ENCODE measurements around the gene SYT17.
A peak's percentile ranks its signal among the peaks of the same experiment; 100 is the strongest.

Gene SYT17

DNA sequence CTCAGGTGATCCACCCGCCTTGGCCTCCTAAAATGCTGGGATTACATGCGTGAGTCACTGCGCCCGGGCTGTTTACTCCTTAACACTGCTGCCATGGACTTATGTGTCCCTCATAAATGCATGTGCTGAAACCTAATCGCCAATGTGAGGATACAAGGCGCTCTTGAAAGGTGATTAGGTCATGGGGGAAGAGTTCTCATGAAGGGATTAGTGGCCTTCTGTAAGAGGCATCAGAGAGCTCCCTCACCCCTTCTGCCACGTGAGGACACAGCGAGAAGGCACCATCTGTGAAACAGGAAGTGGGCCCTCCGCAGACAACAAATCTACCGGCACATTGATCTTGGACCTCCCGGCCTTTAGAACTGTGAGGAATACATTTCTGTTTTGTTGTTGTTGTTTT, 35.1 kb upstream of the SYT17 start:
- Histone ChIP-seq H3K9me3 (ENCODE audit: insufficient read depth, low read depth, low read length) (no peaks in the 10 kb centered on the region), H3K4me3 (ENCODE audit: low read depth, low read length) (no peak overlapping the region), H3K27me3 (ENCODE audit: insufficient read depth, low read length) (no peaks in the 10 kb centered on the region)

DNA sequence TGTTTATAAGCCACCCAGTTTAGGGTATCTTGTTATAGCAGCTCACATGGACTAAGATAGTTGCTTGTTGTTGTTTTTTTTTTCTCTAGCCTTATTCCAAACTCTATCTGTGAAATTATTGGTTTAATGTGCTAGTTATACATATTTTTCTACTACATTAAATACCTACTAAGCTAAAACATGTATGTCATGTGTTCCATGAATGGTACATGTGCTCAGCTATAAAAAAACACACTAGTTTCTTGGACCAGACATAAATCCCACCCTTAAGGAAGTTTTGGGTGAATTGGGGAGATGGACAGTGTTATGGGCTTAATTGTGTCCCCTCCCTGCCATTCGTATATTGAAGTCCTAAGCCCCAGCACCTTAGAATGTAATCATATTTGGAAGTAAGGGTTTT, 34.4 kb upstream of the SYT17 start:
- H3K4ac ChIP-seq (ENCODE audit: low read depth, low read length): no peak overlapping the region
- no peak overlapping the region for H4K91ac ChIP-seq (ENCODE audit: low read depth, low read length)
- no peaks in the 10 kb centered on the region for H3K27me3 ChIP-seq (ENCODE audit: insufficient read depth, low read length)
- no CpG with 5 or more reads among the region's 1 CpG for WGBS (ENCODE audit: extremely low coverage, insufficient coverage, insufficient read length)
- no peak overlapping the region for H3K4me3 ChIP-seq (ENCODE audit: low read depth, low read length)
- H4K12ac ChIP-seq (ENCODE audit: low read depth, low read length): no peak overlapping the region
- H2BK120ac ChIP-seq (ENCODE audit: insufficient read depth, low read length, poor library complexity): no peak overlapping the region
- no peak overlapping the region for H3K4me2 ChIP-seq (ENCODE audit: low read length)
- H2AFZ ChIP-seq (ENCODE audit: insufficient read depth, low read length, poor library complexity): no peak overlapping the region
- H3K18ac ChIP-seq (ENCODE audit: low read length): no peak overlapping the region
- no peak overlapping the region for H3K27ac ChIP-seq (ENCODE audit: low read depth, low read length)
- no peak overlapping the region for H2AK5ac ChIP-seq (ENCODE audit: low read length)
- H4K8ac ChIP-seq (ENCODE audit: low read depth, low read length): no peak overlapping the region
- no peaks in the 10 kb centered on the region for H3K9me3 ChIP-seq (ENCODE audit: insufficient read depth, low read depth, low read length)
- H3K14ac ChIP-seq (ENCODE audit: low read length): no peak overlapping the region
- H2BK5ac ChIP-seq (ENCODE audit: low read depth, low read length, poor library complexity): no peak overlapping the region
- no peaks in the 10 kb centered on the region for H3K36me3 ChIP-seq (ENCODE audit: control insufficient read depth in 1 of 2, insufficient read depth in 2 of 2, low read length in 2 of 2)
- DNase-seq: no peak
- no peak overlapping the region for H3K23ac ChIP-seq (ENCODE audit: low read length)
- no peaks in the 10 kb centered on the region for H3K79me2 ChIP-seq (ENCODE audit: control insufficient read depth, insufficient read depth, low read length, poor library complexity)
- no peaks in the 10 kb centered on the region for H3K79me1 ChIP-seq (ENCODE audit: low read length)
- H2BK12ac ChIP-seq (ENCODE audit: low read length): no peak overlapping the region
- H3K9ac ChIP-seq (ENCODE audit: low read length): no peak overlapping the region
- H3K4me1 ChIP-seq (ENCODE audit: control insufficient read depth in 1 of 2, insufficient read depth in 2 of 2, low read length in 2 of 2): peaks cover 8 to 15% of the 10 kb centered on the region in 2 experiments

More for the DNA sequence above, 35.1 kb upstream of the SYT17 start:
- H3K4me1 ChIP-seq (ENCODE audit: control insufficient read depth in 1 of 2, insufficient read depth in 2 of 2, low read length in 2 of 2): peaks cover 8 to 15% of the 10 kb centered on the region in 2 experiments
- H2AFZ ChIP-seq (ENCODE audit: insufficient read depth, low read length, poor library complexity): no peak overlapping the region
- no peak overlapping the region for H3K23ac ChIP-seq (ENCODE audit: low read length)
- no peak overlapping the region for H2BK120ac ChIP-seq (ENCODE audit: insufficient read depth, low read length, poor library complexity)
- no peak overlapping the region for H3K9ac ChIP-seq (ENCODE audit: low read length)
- H4K91ac ChIP-seq (ENCODE audit: low read depth, low read length): no peak overlapping the region
- H3K79me2 ChIP-seq (ENCODE audit: control insufficient read depth, insufficient read depth, low read length, poor library complexity): no peaks in the 10 kb centered on the region
- no peak overlapping the region for H2BK12ac ChIP-seq (ENCODE audit: low read length)
- H3K79me1 ChIP-seq (ENCODE audit: low read length): no peaks in the 10 kb centered on the region
- DNase-seq: no peak
- no peaks in the 10 kb centered on the region for H3K36me3 ChIP-seq (ENCODE audit: control insufficient read depth in 1 of 2, insufficient read depth in 2 of 2, low read length in 2 of 2)
- H3K27ac ChIP-seq (ENCODE audit: low read depth, low read length): no peak overlapping the region
- H3K4ac ChIP-seq (ENCODE audit: low read depth, low read length): no peak overlapping the region
- H3K4me2 ChIP-seq (ENCODE audit: low read length): no peak overlapping the region
- no peak overlapping the region for H3K18ac ChIP-seq (ENCODE audit: low read length)
- no peak overlapping the region for H4K12ac ChIP-seq (ENCODE audit: low read depth, low read length)
- no peak overlapping the region for H2AK5ac ChIP-seq (ENCODE audit: low read length)
- no peak overlapping the region for H2BK5ac ChIP-seq (ENCODE audit: low read depth, low read length, poor library complexity)
- no CpG with 5 or more reads among the region's 11 CpGs for WGBS (ENCODE audit: extremely low coverage, insufficient coverage, insufficient read length)
- H4K8ac ChIP-seq (ENCODE audit: low read depth, low read length): no peak overlapping the region
- no peak overlapping the region for H3K14ac ChIP-seq (ENCODE audit: low read length)

DNA sequence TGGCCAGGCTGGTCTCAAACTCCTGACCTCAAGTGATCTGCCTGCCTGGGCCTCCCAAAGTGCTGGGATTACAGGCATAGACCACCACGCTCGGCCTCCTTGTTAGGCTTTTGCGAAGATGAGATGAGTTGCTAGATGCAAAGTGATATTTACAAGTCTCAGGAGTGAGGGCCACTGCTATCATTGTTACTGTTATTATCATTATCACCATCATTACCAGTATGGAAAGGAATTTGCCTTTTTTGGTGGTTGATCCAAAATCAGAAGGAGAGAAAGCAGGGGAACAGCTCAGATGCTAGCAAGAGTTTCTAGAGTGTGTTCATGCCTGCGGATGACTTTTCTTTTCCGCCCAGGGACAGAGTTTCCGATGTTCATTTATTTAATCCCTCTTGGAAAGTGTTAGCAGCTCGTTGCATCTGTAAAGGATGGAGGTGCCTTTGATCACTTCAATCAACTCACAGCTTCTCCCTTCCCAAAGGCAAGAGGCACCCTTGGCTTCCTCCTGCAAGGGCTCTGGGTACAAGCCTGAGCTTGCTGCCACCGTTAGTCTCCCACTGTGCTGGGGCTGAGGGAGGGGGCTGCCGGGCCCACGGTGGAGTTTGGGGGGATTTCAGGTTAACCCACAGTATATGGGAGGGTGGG, 32.7 kb upstream of the SYT17 start:
- H2BK120ac ChIP-seq (ENCODE audit: insufficient read depth, low read length, poor library complexity): no peak overlapping the region
- no peak overlapping the region for H4K8ac ChIP-seq (ENCODE audit: low read depth, low read length)
- no peak overlapping the region for H3K27ac ChIP-seq (ENCODE audit: low read depth, low read length)
- no peak overlapping the region for H2BK12ac ChIP-seq (ENCODE audit: low read length)
- no peak overlapping the region for H2AFZ ChIP-seq (ENCODE audit: insufficient read depth, low read length, poor library complexity)
- no peak overlapping the region for H2AK5ac ChIP-seq (ENCODE audit: low read length)
- no peak overlapping the region for H3K4ac ChIP-seq (ENCODE audit: low read depth, low read length)
- no peak overlapping the region for H2BK5ac ChIP-seq (ENCODE audit: low read depth, low read length, poor library complexity)
- no peaks in the 10 kb centered on the region for H3K79me2 ChIP-seq (ENCODE audit: control insufficient read depth, insufficient read depth, low read length, poor library complexity)
- no peaks in the 10 kb centered on the region for H3K27me3 ChIP-seq (ENCODE audit: insufficient read depth, low read length)
- no peak overlapping the region for H3K23ac ChIP-seq (ENCODE audit: low read length)
- no peak overlapping the region for H3K4me2 ChIP-seq (ENCODE audit: low read length)
- peaks cover 8 to 15% of the 10 kb centered on the region in 2 experiments for H3K4me1 ChIP-seq (ENCODE audit: control insufficient read depth in 1 of 2, insufficient read depth in 2 of 2, low read length in 2 of 2)
- no peak overlapping the region for H4K91ac ChIP-seq (ENCODE audit: low read depth, low read length)
- no CpG with 5 or more reads among the region's 10 CpGs for WGBS (ENCODE audit: extremely low coverage, insufficient coverage, insufficient read length)
- H3K9ac ChIP-seq (ENCODE audit: low read length): no peak overlapping the region
- H3K9me3 ChIP-seq (ENCODE audit: insufficient read depth, low read depth, low read length): no peaks in the 10 kb centered on the region
- H3K4me3 ChIP-seq (ENCODE audit: low read depth, low read length): no peak overlapping the region
- no peak overlapping the region for H4K12ac ChIP-seq (ENCODE audit: low read depth, low read length)
- H3K36me3 ChIP-seq (ENCODE audit: control insufficient read depth in 1 of 2, insufficient read depth in 2 of 2, low read length in 2 of 2): no peaks in the 10 kb centered on the region
- H3K79me1 ChIP-seq (ENCODE audit: low read length): no peaks in the 10 kb centered on the region
- H3K18ac ChIP-seq (ENCODE audit: low read length): no peak overlapping the region
- peak in 1 of 2 donors; percentile 31 for DNase-seq
- no peak overlapping the region for H3K14ac ChIP-seq (ENCODE audit: low read length)

DNA sequence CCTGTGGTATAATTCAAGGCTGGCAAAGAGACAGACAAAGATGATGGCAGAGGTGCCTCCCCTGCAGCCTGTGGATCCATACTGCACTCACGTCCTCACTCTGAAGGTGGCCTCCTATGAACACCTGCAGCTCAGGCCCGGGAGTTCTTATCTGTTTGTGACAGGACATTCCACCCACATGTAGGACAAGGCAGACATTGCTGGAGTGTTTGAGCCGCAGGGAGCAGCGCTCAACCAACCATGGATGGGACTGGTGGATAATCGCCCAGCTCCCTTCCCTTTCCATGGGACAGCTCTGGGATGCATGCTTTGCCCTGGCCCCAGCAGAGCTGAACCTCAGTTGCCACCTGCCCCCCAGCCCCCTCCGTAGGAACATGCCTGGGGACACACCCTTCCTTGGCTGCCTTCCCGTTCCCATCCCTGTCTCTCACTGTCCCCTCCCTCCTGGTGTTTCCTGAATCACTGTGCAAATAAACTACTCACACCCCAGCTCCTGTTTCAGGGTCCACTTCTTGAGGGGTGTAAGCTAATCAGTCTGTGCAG, 32.1 kb upstream of the SYT17 start:
- H4K8ac ChIP-seq (ENCODE audit: low read depth, low read length): no peak overlapping the region
- H2AK5ac ChIP-seq (ENCODE audit: low read length): no peak overlapping the region
- no peaks in the 10 kb centered on the region for H3K27me3 ChIP-seq (ENCODE audit: insufficient read depth, low read length)
- H3K79me1 ChIP-seq (ENCODE audit: low read length): no peaks in the 10 kb centered on the region
- no peak overlapping the region for H3K23ac ChIP-seq (ENCODE audit: low read length)
- H4K91ac ChIP-seq (ENCODE audit: low read depth, low read length): no peak overlapping the region
- H3K18ac ChIP-seq (ENCODE audit: low read length): no peak overlapping the region
- H2BK12ac ChIP-seq (ENCODE audit: low read length): no peak overlapping the region
- no peak overlapping the region for H2AFZ ChIP-seq (ENCODE audit: insufficient read depth, low read length, poor library complexity)
- no CpG with 5 or more reads among the region's 7 CpGs for WGBS (ENCODE audit: extremely low coverage, insufficient coverage, insufficient read length)
- no peak overlapping the region for H2BK5ac ChIP-seq (ENCODE audit: low read depth, low read length, poor library complexity)
- peak; percentile 90 to 93 for DNase-seq
- H2BK120ac ChIP-seq (ENCODE audit: insufficient read depth, low read length, poor library complexity): no peak overlapping the region
- no peak overlapping the region for H3K4me2 ChIP-seq (ENCODE audit: low read length)
- no peak overlapping the region for H3K27ac ChIP-seq (ENCODE audit: low read depth, low read length)
- H3K9me3 ChIP-seq (ENCODE audit: insufficient read depth, low read depth, low read length): no peaks in the 10 kb centered on the region
- no peak overlapping the region for H3K4ac ChIP-seq (ENCODE audit: low read depth, low read length)
- no peak overlapping the region for H3K14ac ChIP-seq (ENCODE audit: low read length)
- no peak overlapping the region for H3K9ac ChIP-seq (ENCODE audit: low read length)
- peaks cover 4 to 9% of the 10 kb centered on the region in 2 experiments for H3K4me1 ChIP-seq (ENCODE audit: control insufficient read depth in 1 of 2, insufficient read depth in 2 of 2, low read length in 2 of 2)
- H4K12ac ChIP-seq (ENCODE audit: low read depth, low read length): no peak overlapping the region
- no peaks in the 10 kb centered on the region for H3K36me3 ChIP-seq (ENCODE audit: control insufficient read depth in 1 of 2, insufficient read depth in 2 of 2, low read length in 2 of 2)
- H3K4me3 ChIP-seq (ENCODE audit: low read depth, low read length): no peak overlapping the region
- no peaks in the 10 kb centered on the region for H3K79me2 ChIP-seq (ENCODE audit: control insufficient read depth, insufficient read depth, low read length, poor library complexity)

Data from trophoblast cell (in vitro differentiated cells and primary cell).